ENCODE data around the gene FXYD3. TPM values are rescaled to one million over a fixed set of nuclear protein-coding genes. Genes with fewer than 3 reads are reported as not detected.

The FXYD3 gene
- polyA plus RNA-seq, 4 donors: 0.48 to 35.2 (median 22.5) TPM

DNA sequence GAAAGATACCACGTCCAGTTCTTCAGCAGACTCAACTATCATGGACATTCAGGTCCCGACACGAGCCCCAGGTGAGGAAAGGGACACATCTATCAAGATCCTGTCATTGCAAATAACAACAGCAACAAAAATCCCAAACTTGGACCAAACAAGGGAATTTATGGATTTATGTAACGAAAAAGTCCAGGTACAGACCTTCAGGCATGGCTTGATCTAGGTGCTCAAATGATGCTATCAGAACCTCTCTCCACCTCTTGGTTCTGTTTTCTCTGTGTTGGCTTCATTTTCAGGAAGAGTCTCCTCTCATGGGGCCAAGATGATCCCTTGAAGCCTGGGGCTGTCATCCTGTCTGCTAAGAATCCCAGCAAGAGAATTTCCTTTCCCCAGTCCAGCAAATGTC lies 41.8 kb downstream of the FXYD3 start:
- no peak for DNase-seq (ENCODE audit: low read depth in 4 of 4, low spot score in 3 of 4)

GRCh38 chr19:35159606-35160005 lies 44.0 kb downstream of the FXYD3 start:
- no peak for DNase-seq (ENCODE audit: low read depth in 4 of 4, low spot score in 3 of 4)

GRCh38 chr19:35160629-35161433 lies 45.2 kb downstream of the FXYD3 start:
- DNase-seq (ENCODE audit: low read depth in 4 of 4, low spot score in 3 of 4): no peak

DNA sequence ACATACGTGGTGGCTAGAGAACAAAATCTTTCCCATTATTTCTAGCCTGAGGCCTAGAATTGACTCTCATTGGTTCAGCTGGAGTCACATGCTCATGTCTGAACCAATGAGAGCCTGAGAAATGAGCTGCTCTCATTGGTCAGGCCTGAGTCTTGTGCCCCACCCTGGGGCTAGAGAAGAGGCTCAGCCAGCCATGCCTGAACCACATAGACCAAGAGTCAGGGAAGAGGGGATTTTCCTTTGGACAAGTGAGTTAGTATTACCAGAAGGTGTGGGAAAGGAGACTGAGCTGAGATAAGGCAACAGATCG lies 45.8 kb downstream of the FXYD3 start:
- no peak for DNase-seq (ENCODE audit: low read depth in 4 of 4, low spot score in 3 of 4)

GRCh38 chr19:35162471-35163326 lies 47.1 kb downstream of the FXYD3 start:
- DNase-seq (ENCODE audit: low read depth in 4 of 4, low spot score in 3 of 4): no peak

GRCh38 chr19:35164418-35164817 lies 48.8 kb downstream of the FXYD3 start:
- no peak for DNase-seq (ENCODE audit: low read depth in 4 of 4, low spot score in 3 of 4)

GRCh38 chr19:35165200-35166058 lies 49.8 kb downstream of the FXYD3 start:
- DNase-seq (ENCODE audit: low read depth in 4 of 4, low spot score in 3 of 4): no peak

- DNase-seq (ENCODE audit: low read depth in 4 of 4, low spot score in 3 of 4): no peak
Measured at GRCh38 chr19:35166100-35167063, 50.8 kb downstream of the FXYD3 start.

DNA sequence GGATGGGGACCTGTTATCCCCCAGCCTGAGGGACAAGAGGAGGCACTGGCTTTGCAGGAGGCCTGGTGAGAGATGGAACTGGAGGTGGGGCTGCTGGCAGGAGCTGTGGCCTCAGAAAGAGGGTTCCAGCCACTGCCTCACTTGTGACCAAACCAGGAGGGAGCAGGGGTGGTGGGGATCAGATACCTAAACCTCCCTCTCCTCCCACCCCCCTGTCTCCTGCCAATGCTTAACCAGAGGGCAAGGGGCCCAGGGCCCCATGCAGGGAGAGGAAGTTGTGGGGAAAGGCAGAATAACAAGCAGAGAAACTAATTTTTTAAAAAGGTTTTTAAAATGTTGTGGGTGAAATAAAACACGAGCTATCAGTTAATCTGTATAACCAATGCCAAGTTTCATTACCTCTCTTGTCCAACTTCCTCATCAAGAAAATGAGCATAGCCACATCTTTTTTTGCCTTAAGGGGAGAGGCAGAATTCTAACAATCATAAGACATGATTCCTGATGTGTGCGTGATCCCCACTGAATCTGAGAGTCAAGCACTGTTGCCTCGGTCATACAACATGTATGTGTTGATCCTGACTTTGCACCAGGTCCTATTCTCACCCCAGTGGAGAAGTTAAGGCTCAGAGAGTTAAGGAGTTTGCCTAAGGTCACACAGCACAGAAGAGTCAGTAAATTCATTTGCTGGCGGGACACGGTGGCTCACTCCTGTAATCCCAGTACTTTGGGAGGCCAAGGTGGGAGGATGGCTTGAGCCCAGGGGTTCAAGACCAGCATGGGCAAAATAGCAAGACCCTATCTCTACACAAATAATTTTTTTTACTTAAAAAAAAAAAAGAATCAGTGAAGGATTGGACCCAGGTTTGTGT lies 51.9 kb downstream of the FXYD3 start:
- DNase-seq (ENCODE audit: low read depth in 4 of 4, low spot score in 3 of 4): no peak

DNA sequence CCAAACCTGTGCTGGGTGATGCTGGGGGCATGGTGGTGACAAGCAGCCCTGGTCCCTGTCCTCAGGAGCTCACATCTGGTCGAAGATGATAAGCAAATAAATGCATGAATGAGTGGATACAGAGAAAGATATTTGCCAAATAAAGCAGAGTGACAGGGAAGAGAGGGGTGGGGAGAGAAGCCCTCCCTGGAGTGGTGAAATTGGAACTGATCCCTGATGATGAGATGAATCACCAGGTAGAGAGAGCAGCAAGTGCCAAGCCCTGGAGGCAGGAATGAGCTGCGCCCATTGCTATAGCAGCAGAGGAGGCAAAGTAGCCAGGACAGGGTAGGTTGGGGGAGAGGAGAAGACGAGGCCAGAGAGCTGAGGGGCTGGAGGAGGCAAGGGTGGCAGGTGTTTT lies 52.6 kb downstream of the FXYD3 start:
- DNase-seq (ENCODE audit: low read depth in 4 of 4, low spot score in 3 of 4): no peak

GRCh38 chr19:35169221-35169995 lies 53.8 kb downstream of the FXYD3 start:
- DNase-seq (ENCODE audit: low read depth in 4 of 4, low spot score in 3 of 4): no peak

- no peak for DNase-seq (ENCODE audit: low read depth in 4 of 4, low spot score in 3 of 4)
Measured at GRCh38 chr19:35170359-35171061, 54.9 kb downstream of the FXYD3 start.

DNA sequence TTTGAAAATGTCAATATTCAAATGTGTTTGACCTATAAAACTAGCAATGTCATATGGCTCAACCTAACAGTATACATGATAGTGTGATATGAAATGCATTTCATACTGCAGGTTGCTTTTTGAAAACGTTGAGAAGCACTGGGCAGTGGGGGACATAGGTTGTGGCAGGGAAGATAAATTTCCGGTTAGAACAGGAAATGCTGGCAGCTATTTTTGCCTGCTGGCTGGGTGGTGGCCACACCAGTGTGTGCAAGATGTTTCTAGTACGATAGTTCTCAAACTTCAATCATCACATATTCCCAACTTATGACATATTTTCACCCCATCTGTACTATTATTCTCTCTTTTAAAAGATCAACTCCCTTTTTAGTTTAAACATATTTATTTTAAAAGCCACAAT lies 56.1 kb downstream of the FXYD3 start:
- DNase-seq (ENCODE audit: low read depth in 4 of 4, low spot score in 3 of 4): no peak

Other genes starting within 250 kb of the FXYD3 start
- gene ZNF30, start 188.9 kb upstream of the FXYD3 start, polyA plus RNA-seq (ENCODE audit: insufficient read length in 4 of 4): 1 to 10 TPM; 5.6 to 7.3 (median 7.1) TPM
- 1 to 10 TPM; 5.2 to 7.4 (median 5.9) TPM for gene ZNF792, start 151.6 kb upstream of the FXYD3 start, polyA plus RNA-seq (ENCODE audit: insufficient read length in 4 of 4)
- gene GRAMD1A, start 115.5 kb upstream of the FXYD3 start, polyA plus RNA-seq (ENCODE audit: insufficient read length in 4 of 4): 100 to 1,000 TPM in 1 of 4 donors, 10 to 100 TPM in 3; 47.1 to 102 (median 66.3) TPM
- 1 to 10 TPM in 3 of 4 donors, under 1 TPM in 1; 0.74 to 2.1 (median 1.2) TPM for gene SCN1B, start 85.4 kb upstream of the FXYD3 start, polyA plus RNA-seq (ENCODE audit: insufficient read length in 4 of 4)
- 100 to 1,000 TPM in 1 of 4 donors, 10 to 100 TPM in 2, 1 to 10 TPM in 1; 2.6 to 118 (median 79.0) TPM for gene HPN, start 74.1 kb upstream of the FXYD3 start, polyA plus RNA-seq (ENCODE audit: insufficient read length in 4 of 4)
- 10 to 100 TPM in 1 of 4 donors, 1 to 10 TPM in 3; 2.7 to 14.3 (median 3.5) TPM for gene LGI4, start 19.2 kb downstream of the FXYD3 start, polyA plus RNA-seq (ENCODE audit: insufficient read length in 4 of 4)
- 10 to 100 TPM; 22.3 to 73.8 (median 27.2) TPM for gene FXYD1, start 23.0 kb downstream of the FXYD3 start, polyA plus RNA-seq (ENCODE audit: insufficient read length in 4 of 4)
- gene FXYD7, start 27.4 kb downstream of the FXYD3 start, polyA plus RNA-seq (ENCODE audit: insufficient read length in 4 of 4): 1 to 10 TPM in 3 of 4 donors, under 1 TPM in 1; 0.82 to 6.6 (median 1.3) TPM
- gene FXYD5, start 38.9 kb downstream of the FXYD3 start, polyA plus RNA-seq (ENCODE audit: insufficient read length in 4 of 4): 10 to 100 TPM; 13.2 to 33.5 (median 27.9) TPM
- not detected for gene FAM187B, start 112.9 kb downstream of the FXYD3 start, polyA plus RNA-seq (ENCODE audit: insufficient read length in 4 of 4)
- 10 to 100 TPM in 3 of 4 donors, 1 to 10 TPM in 1; 7.9 to 66.3 (median 47.9) TPM for gene LSR, start 133.2 kb downstream of the FXYD3 start, polyA plus RNA-seq (ENCODE audit: insufficient read length in 4 of 4)
- gene USF2, start 153.1 kb downstream of the FXYD3 start, polyA plus RNA-seq (ENCODE audit: insufficient read length in 4 of 4): 100 to 1,000 TPM; 152 to 195 (median 169) TPM
- under 1 TPM; 0.23 to 0.90 (median 0.42) TPM for gene HAMP, start 166.7 kb downstream of the FXYD3 start, polyA plus RNA-seq (ENCODE audit: insufficient read length in 4 of 4)
- gene MAG, start 176.3 kb downstream of the FXYD3 start, polyA plus RNA-seq (ENCODE audit: insufficient read length in 4 of 4): 10 to 100 TPM in 1 of 4 donors, 1 to 10 TPM in 3; 3.0 to 11.2 (median 6.2) TPM
- gene CD22, start 213.4 kb downstream of the FXYD3 start, polyA plus RNA-seq (ENCODE audit: insufficient read length in 4 of 4): 10 to 100 TPM in 3 of 4 donors, 1 to 10 TPM in 1; 7.5 to 43.9 (median 29.6) TPM
- under 1 TPM; 0.29 to 0.61 (median 0.41) TPM for gene FFAR1, start 232.1 kb downstream of the FXYD3 start, polyA plus RNA-seq (ENCODE audit: insufficient read length in 4 of 4)
- under 1 TPM in 3 of 4 donors, not detected in 1; 0.16 to 0.71 (median 0.17) TPM for gene FFAR3, start 242.6 kb downstream of the FXYD3 start, polyA plus RNA-seq (ENCODE audit: insufficient read length in 4 of 4)

All from left renal pelvis (tissue), 4 donors.